Activated T-helper 9 cell treated with anti-CD3 and anti-CD28 coated beads, Interleukin-2, amount 50 U/mL, for 16 hours (primary cell): ENCODE measurements around the gene TEX51.

ENCODE experiments used
- DNase-seq: peaks from one replicate; pipeline ENCODE4 v3.0.0-alpha.2; 2020; ENCODE audit warnings: low read depth

The TEX51 gene

GRCh38 chr2:126878601-126879000 lies 20.1 kb upstream of the TEX51 start:
- no peak for DNase-seq

GRCh38 chr2:126879348-126880298 lies 19.1 kb upstream of the TEX51 start:
- no peak for DNase-seq

DNA sequence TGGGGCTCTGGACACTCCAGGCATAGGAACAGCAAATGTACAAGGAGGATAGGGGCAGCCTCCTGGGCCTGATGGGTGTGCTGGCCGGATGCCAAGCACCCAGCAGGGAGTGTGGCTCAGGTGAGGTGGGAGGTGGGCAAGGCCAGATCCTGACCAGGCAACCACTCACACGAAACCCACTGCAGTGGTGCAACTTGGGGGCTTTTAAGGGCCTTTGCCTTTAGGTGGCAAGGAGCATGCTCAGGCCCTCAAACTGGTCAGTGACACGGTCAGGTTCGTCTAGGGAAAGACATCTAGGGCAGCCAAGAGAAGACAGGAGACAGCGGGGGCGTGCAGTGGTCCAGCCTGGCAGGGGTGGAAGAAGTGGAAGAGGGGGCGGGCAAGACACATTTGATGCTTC lies 18.4 kb upstream of the TEX51 start:
- no peak for DNase-seq

GRCh38 chr2:126880817-126881216 lies 17.9 kb upstream of the TEX51 start:
- DNase-seq = no peak

DNA sequence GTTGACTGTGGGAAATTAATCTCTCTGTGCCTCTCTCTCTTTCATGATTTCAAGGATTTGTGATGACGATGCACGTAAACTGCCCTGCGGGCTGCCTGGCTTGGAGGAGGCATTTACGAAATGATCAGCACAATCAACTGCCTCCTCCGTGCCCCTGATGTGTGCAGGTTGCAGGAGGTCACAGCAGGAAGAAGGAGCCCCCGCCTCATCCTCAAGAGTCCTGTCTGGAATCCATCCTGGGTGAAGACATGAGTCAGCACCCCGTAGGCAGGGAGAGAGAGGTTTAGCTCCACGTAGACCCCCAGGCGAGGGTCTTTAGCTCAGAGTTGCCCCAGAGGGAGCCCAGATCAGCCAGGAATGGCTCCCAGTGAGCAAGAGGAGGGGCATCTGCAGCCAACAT lies 17.1 kb upstream of the TEX51 start:
- no peak for DNase-seq

- DNase-seq = no peak
Observed at GRCh38 chr2:126882181-126882580, 16.5 kb upstream of the TEX51 start.

GRCh38 chr2:126882736-126883665 lies 15.7 kb upstream of the TEX51 start:
- no peak for DNase-seq

- DNase-seq = no peak
Observed at GRCh38 chr2:126883666-126884040, 15.0 kb upstream of the TEX51 start.

GRCh38 chr2:126884861-126885750 lies 13.6 kb upstream of the TEX51 start:
- no peak for DNase-seq

GRCh38 chr2:126885751-126886210 lies 12.9 kb upstream of the TEX51 start:
- no peak for DNase-seq

DNA sequence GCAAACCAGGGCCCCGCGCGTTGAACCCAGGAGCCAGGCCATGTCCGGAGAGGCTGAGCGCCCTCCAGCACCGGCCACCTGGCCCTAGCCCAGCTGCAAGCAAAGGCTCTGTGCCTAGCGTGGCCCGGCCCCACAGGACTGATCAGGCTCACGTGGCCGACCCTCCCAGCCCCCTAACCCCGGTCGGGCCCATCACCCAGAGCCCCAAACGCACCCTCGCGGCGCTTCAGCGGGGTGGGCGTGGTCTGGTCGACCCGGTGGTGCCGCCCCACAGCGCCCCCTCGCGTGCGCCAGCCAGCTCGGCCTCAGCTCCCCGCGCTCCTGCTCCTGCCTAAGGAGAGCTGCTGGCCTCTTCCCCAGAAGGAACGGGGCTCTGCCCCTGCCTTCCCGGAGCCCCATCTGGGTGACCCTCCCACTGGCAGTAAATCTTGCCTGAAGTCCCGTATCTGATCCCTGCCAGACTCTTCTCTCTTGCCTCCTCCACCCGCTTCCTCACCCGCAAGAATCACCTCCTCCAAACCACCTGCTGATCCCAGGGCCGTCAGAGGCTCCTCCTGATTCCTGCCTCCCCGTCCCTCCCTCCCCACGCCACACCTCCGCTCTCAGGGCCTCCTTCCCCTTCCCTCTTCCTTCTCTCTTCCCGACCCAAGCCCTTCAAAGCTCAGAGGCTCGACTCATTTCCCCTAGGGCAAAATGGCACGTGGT lies 12.3 kb upstream of the TEX51 start:
- DNase-seq = no peak

- DNase-seq = no peak
Observed at GRCh38 chr2:126886916-126887280, 11.8 kb upstream of the TEX51 start.

DNA sequence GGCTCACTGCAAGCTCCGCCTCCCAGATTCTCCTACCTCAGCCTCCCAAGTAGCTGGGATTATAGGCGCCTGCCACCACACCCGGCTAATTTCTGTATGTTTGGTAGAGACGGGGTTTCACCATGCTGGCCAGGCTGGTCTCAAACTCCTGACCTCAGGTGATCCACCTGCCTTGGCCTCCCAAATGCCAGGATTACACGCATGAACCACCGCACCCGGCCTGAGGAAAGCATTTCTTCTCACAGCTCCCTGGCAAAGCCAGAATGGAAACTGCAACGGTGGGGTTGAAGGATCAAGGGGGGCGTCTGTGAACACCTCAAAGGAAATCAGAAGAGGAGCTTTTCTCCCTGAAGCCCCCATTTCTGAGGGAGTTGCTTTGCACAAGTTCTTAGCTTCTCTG lies 11.2 kb upstream of the TEX51 start:
- no peak for DNase-seq

DNA sequence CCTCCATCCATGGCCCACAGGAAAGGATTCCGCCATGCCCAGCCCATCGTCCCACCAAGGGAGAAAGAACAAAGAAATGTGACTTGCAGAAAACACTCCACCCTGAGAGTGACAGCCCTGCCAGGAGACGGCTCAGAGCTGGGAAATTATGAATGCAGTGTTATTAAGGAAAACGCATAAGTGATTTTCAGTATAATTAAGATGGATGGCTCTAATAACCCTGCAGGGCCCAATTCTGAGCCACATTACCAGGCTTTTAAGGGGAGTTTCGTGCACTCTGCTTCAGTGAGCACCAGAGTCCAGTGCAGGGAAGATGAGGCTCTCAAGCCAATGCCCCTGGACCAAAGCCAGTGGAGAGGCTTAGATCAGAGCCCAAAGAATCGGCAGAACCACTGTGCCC lies 10.6 kb upstream of the TEX51 start:
- no peak for DNase-seq

GRCh38 chr2:126889071-126889470 lies 9.6 kb upstream of the TEX51 start:
- DNase-seq = no peak

DNA sequence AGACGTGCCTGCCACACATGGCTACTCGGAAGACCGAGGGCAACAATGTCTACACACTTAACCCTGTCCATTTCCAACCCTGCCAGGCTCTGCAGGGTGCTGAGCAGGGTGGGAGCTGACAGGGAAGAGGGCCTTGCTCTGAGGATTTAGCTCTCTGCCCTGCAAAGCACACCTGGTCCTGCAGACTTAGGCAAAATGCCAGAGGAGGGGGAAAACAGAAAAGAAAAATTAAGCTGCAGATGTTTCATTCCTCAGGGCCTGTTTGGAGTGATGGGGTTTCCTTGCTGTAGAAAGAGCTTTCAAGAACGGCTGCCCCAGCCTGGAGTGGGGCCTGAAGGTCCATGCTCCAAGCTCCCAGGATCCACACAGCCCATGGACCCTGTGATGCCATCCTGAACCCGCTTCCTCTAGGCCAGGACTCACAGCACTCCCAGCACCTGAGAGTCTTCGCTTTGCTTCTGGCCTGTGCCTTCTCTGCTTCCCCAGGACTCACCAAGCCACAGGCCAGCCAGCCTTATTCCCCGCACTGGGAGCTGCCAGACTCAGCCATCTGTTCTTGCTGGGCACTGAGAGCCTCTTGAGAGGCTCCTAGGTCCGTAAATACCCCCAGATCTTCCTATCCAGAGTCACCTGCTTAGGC lies 9.1 kb upstream of the TEX51 start:
- no peak for DNase-seq

DNA sequence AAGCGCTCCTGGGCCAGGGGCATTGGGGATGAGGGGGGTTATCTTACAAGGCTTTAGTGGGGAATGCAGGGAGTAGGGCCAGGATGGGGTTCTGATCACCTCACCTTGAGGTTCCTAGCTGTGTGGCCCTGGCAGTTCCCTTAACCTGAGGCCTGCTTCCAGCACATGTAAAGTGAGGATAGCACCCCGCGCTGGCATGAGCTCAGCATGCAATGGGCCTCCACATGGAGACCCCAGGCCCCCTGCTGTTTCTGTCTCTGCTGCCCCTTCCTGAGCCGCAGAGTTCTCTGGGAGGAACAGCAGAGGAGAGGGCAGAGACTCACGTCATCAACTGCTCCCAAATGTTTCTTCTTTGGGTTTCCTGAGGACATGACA lies 8.6 kb upstream of the TEX51 start:
- no peak for DNase-seq

DNA sequence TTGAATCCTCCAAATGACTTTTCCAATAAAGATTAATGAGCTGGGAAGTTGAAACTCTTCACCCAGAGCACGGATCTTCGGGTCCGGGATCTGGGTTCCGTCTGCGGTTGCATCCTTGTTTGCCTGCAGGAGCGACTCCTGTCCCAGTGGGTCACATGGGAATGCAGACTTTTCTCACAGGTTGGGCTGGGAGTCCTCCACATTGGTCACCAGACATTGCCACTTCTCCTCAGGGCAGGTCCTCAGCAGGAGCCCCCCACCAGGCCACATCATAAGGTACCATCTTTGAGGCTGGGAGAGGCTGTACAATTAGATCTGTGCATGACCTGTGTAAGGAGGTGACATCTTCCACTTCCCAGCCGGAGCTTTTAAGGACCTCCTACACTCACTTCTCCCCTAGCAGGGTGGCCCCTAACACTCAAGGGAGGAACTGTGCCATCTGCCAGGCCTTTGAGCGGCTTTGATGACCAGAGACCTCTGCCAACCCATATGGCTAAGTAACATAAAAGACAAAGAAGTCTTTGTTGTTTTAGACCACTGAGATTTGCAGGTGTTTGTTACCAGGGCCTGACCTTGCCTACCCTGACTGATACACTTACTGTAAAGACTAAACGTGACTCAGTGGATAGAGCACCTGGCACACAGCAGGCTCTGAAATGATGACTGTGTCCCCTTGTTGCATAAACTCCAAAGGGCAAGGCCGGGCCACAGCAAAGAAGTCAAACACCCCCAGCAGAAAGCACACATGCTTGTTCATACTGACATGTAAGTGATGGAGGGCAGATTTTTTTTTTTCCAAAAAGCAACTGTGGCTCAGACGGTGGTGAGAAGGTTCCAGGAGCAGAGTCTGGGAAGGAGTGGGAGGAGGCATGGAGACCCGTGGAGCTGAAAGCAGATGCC lies 7.9 kb upstream of the TEX51 start:
- no peak for DNase-seq

DNA sequence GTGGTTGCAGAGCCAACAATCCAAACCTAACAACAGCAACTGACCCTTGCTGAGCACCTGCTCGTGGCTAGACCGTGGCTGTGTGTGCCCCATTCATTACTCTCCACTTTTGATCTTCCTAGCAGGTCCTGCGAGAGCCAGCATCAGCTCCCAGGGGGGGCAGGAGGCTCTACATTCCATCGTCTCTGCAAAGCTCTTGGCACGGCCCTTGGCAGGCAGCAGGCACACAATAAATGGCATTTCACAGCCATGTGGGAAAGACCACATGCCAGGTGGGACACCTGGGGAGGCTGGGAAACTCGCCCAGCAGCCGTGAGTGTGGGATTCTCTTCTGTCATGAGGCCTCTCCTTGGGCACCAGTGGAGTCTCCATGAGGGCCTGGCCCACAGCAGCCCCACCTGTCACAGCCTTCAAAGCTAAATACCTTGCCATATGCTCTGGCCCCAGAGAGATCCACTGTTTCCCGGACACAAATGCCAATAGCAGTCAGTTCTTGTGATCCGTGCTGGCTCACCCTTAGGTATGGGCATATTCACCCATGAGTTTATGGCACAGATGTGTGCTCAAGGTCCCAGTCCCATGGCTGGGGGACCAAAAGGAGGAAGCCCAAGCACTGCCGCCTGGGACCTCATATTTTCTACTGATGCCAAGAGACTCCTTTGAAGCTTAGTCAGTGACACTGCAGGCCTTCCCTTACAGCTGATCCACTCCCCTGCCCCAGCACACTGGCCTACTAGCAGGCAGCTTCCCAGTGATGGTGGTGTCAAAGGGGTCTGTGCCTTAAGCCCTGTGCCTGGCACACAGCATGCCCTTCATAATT lies 6.8 kb upstream of the TEX51 start:
- DNase-seq = no peak
